ENCODE measurements around the gene GET3. TPM values are rescaled to one million over a fixed set of nuclear protein-coding genes. Genes with fewer than 3 reads are reported as not detected.

Gene GET3
- total and polyA plus RNA-seq, 2 of the 13 experiments (the other 11 are each of a cell fraction or from before 2014, with no cell fraction given), result 57.7 to 59.4 TPM

GRCh38 chr19:12774588-12775555 lies 37.6 kb downstream of the GET3 start, which contains the start of gene HOOK2 (continued):
- TF ChIP-seq DZIP1 (CRISPR knock-in tag; IDR thresholded peaks at IDR 0.05) (peak; percentile 42), ZFX (CRISPR knock-in tag; IDR thresholded peaks at IDR 0.05; ENCODE audit: low read depth) (peak; percentile 74), XRCC5 (optimal IDR thresholded peaks at IDR 0.05; ENCODE audit: low read length) (peak; percentile 10)

GRCh38 chr19:12777217-12778016 lies 40.1 kb downstream of the GET3 start:
- ATAC-seq, result peak; percentile 66
- Histone ChIP-seq H3K27me3 (ENCODE audit: control insufficient read depth in 1 of 2, insufficient read depth in 2 of 2, low read length in 2 of 2) (no peaks in the 10 kb centered on the region; a peak in 1 of 5 replicates), H3K9me3 (ENCODE audit: low read length) (no peaks in the 10 kb centered on the region), H3K4me3 (replicated peaks in 1 of 3; ENCODE audit: insufficient read depth in 1 of 3, low read depth in 2 of 3, low read length in 3 of 3) (peak overlapping the region; percentile 76 to 80 (median 79)), H3K79me2 (ENCODE audit: insufficient read depth, low read length) (no peaks in the 10 kb centered on the region), H2AFZ (ENCODE audit: low read length) (no peak overlapping the region), H3K4me2 (ENCODE audit: low read depth, low read length) (peak overlapping the region; percentile 91), H3K36me3 (replicated peaks in 1 of 2; ENCODE audit: control insufficient read depth in 1 of 2, insufficient read depth in 2 of 2, low read length in 2 of 2) (no peaks in the 10 kb centered on the region), H3K27ac (ENCODE audit: extremely low read length, insufficient read depth, low read length) (no peak overlapping the region), H3K4me1 (ENCODE audit: insufficient read depth, low read length) (peaks cover 43% of the 10 kb centered on the region), H4K20me1 (ENCODE audit: insufficient read depth, low read length) (no peaks in the 10 kb centered on the region), H3K9ac (ENCODE audit: insufficient read depth, low read depth, low read length) (peak overlapping the region; percentile 53)
- FAIRE-seq, result no peak
- CTCF ChIA-PET (ENCODE audit: low intra/inter-chr PET ratio, low total read pairs), result interaction anchor here (0.8 to 3.9 kb wide), 6 partner anchors 11 to 70 kb away, joined by 3 to 54 read pairs (median 4); no protein-coding TSS in a partner anchor
- POLR2A ChIA-PET, result interaction anchor here (0.5 to 6.4 kb wide), 9 partner anchors 10 to 255 kb away, joined by 3 to 124 read pairs (median 8); partner anchors contain the start of gene JUNB
- DNase-seq (ENCODE audit: low spot score), result peak; percentile 50
- in situ Hi-C loops (cut with HindIII; ENCODE audit: extremely low pct_ligation_motif_present, low pct_unique_long_range_greater_than_20kb), result no loop called here
- no TSS peak for BruUV-seq (replicated peaks)
- intact Hi-C loops (cut with micrococcal nuclease; ENCODE audit: unreplicated experiment), result loop anchor here (1.0 kb wide), 1 partner anchor 19 kb away; no protein-coding TSS in a partner anchor
- WGBS (ENCODE audit: low lambda C conversion rate), result 24% methylated on average over 21 of the region's 43 CpGs
- TF ChIP-seq ZBTB3 (CRISPR knock-in tag; IDR thresholded peaks at IDR 0.05; ENCODE audit: borderline replicate concordance, low read depth) (no peak), PCBP1 (IDR thresholded peaks at IDR 0.05; ENCODE audit: borderline replicate concordance, low read depth, low read length) (no peak), CHCHD3 (CRISPR knock-in tag; IDR thresholded peaks at IDR 0.05) (no peak), ZBTB42 (CRISPR knock-in tag; IDR thresholded peaks at IDR 0.05) (0 out of 2 replicates have a peak, but pooled peaks have one; percentile 43), ZBTB33 (CRISPR knock-in tag; IDR thresholded peaks at IDR 0.05) (0 out of 2 replicates have a peak, but pooled peaks have one; percentile 20), POLR2G (IDR thresholded peaks at IDR 0.05; ENCODE audit: low read depth, low read length) (no peak), MAZ (IDR thresholded peaks at IDR 0.05; ENCODE audit: borderline replicate concordance, low read depth, low read length) (peak; percentile 71; the same call in 1 of the 2 replicates), MAZ (CRISPR knock-in tag; IDR thresholded peaks at IDR 0.05; ENCODE audit: low read depth) (peak; percentile 72), CEBPG (CRISPR knock-in tag; IDR thresholded peaks at IDR 0.05) (no peak), SALL2 (CRISPR knock-in tag; IDR thresholded peaks at IDR 0.05) (no peak), STAG1 (CRISPR knock-in tag; IDR thresholded peaks at IDR 0.05) (peak; percentile 82)

Data from HepG2 (cell line).